Endometrial microvascular endothelial cells (primary cell): ENCODE measurements around the gene ALKBH6. TPM values are rescaled to one million over a fixed set of nuclear protein-coding genes. Genes with fewer than 3 reads are reported as not detected.

ENCODE experiments used
- in situ Hi-C: cut with HindIII; loops from 2 replicates; pipeline ENCODE4 v1.10.0; 2017; ENCODE audit warnings: low sequenced_read_pairs, low pct_unique_long_range_greater_than_20kb; ENCODE audit errors: inconsistent ontology term
- total RNA-seq: library from RNA; depleted of rRNA; stranded (reverse); fragments of >200 nt; gene quantifications from one replicate; pipeline ENCODE4 v1.2.3, GENCODE V29; 2015; ENCODE audit errors: inconsistent ontology term

The ALKBH6 gene
- total RNA-seq, 1 donor from 2014 or later: 36.1 TPM

GRCh38 chr19:36032251-36033104 lies 18.5 kb upstream of the ALKBH6 start, which contains the start of gene CLIP3:
TSS of gene CLIP3 (minus strand) at chr19:36032873. CDS start at chr19:36032357, 516 bp downstream.
- in situ Hi-C loops: no loop called here

GRCh38 chr19:36031308-36031707 lies 17.3 kb upstream of the ALKBH6 start:
- in situ Hi-C loops: no loop called here

- in situ Hi-C loops: no loop called here
Measured at GRCh38 chr19:36030264-36031148, 16.5 kb upstream of the ALKBH6 start.

- in situ Hi-C loops: no loop called here
Measured at GRCh38 chr19:36028313-36029041, 14.5 kb upstream of the ALKBH6 start.

GRCh38 chr19:36027696-36028095 lies 13.7 kb upstream of the ALKBH6 start:
- in situ Hi-C loops: no loop called here

- in situ Hi-C loops: no loop called here
Measured at GRCh38 chr19:36026091-36026876, 12.3 kb upstream of the ALKBH6 start.

GRCh38 chr19:36025541-36025940 lies 11.5 kb upstream of the ALKBH6 start:
- in situ Hi-C loops: no loop called here

- in situ Hi-C loops: no loop called here
Measured at GRCh38 chr19:36023432-36023831, 9.4 kb upstream of the ALKBH6 start.

- in situ Hi-C loops: no loop called here
Measured at GRCh38 chr19:36019061-36019670, 5.2 kb upstream of the ALKBH6 start.

GRCh38 chr19:36013280-36014011 lies 567 bp downstream of the ALKBH6 start:
- in situ Hi-C loops: no loop called here

GRCh38 chr19:36010402-36010801 lies 3.6 kb downstream of the ALKBH6 start:
- in situ Hi-C loops: no loop called here

GRCh38 chr19:36009633-36010379 lies 4.2 kb downstream of the ALKBH6 start:
- in situ Hi-C loops: no loop called here

- in situ Hi-C loops: no loop called here
Measured at GRCh38 chr19:36009220-36009619, 4.8 kb downstream of the ALKBH6 start.

- in situ Hi-C loops: no loop called here
Measured at GRCh38 chr19:36008336-36008978, 5.6 kb downstream of the ALKBH6 start, which contains the start of gene SYNE4. TSS of gene SYNE4 (minus strand) at chr19:36008813. CDS start at chr19:36008681, 132 bp downstream.

GRCh38 chr19:36006955-36007354 lies 7.1 kb downstream of the ALKBH6 start:
- in situ Hi-C loops: no loop called here

- in situ Hi-C loops: no loop called here
Measured at GRCh38 chr19:36003284-36003683, 10.7 kb downstream of the ALKBH6 start.
